ENCODE data around the gene MRPL55.

Gene MRPL55

DNA sequence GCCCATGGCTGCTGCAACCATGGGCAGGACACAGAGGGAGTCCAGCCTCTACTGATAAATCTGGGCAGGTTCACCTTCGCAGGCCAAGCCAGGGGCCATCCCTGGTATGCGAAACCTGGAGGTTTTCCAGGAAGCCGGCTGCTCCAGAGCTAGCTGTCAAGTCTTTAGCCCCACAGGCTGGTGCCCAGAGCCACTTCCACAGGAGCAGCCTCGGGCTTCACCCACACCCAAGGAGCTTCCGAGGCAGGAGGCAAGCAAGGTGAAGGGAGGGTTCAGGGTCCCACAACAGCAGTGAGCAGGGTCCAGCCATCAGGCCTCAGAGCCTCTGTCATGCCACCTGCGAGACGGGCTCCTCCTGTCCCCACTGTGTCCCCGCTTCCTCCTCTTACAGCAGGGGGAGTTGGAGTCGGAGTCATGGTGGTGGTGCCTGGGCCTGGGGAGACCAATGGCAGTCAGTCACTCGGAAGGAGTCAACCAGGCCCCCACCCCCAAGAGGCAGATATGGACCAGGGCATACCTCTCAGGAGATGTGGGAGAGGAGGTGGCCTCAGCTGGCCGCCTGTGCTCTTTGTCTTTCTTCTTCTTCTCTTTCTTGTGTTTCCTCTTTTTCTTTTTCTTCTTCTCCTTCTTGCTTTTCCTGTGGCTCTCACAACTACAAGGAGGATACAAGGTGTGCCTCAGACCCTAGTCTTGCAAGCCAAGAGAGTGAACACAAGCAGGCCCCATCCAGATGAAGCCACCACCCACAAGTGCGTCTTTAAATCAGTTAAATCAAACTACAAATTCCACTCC, 8.1 kb downstream of the MRPL55 start:
- no peak for DNase-seq

GRCh38 chr1:228099331-228099732, 9.8 kb downstream of the MRPL55 start:
- DNase-seq = no peak

DNA sequence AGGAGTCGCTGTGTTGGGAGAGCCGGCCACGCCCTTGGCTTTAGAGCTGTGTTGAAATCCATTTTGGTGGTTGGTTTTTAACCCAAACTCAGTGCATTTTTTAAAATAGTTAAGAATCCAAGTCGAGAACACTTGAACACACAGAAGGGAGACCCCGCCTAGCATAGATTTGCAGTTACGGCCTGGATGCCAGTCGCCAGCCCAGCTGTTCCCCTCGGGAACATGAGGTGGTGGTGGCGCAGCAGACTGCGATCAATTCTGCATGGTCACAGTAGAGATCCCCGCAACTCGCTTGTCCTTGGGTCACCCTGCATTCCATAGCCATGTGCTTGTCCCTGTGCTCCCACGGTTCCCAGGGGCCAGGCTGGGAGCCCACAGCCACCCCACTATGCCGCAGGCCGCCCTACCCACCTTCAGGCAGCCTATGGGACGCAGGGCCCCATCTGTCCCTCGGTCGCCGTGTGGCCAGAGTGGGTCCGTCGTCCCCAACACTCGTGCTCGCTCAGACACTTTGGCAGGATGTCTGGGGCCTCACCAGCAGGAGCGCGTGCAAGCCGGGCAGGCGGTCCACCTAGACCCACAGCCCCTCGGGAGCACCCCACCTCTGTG, 10.7 kb downstream of the MRPL55 start:
- no peak for DNase-seq

GRCh38 chr1:228097333-228098081, 11.6 kb downstream of the MRPL55 start:
- DNase-seq = no peak

DNA sequence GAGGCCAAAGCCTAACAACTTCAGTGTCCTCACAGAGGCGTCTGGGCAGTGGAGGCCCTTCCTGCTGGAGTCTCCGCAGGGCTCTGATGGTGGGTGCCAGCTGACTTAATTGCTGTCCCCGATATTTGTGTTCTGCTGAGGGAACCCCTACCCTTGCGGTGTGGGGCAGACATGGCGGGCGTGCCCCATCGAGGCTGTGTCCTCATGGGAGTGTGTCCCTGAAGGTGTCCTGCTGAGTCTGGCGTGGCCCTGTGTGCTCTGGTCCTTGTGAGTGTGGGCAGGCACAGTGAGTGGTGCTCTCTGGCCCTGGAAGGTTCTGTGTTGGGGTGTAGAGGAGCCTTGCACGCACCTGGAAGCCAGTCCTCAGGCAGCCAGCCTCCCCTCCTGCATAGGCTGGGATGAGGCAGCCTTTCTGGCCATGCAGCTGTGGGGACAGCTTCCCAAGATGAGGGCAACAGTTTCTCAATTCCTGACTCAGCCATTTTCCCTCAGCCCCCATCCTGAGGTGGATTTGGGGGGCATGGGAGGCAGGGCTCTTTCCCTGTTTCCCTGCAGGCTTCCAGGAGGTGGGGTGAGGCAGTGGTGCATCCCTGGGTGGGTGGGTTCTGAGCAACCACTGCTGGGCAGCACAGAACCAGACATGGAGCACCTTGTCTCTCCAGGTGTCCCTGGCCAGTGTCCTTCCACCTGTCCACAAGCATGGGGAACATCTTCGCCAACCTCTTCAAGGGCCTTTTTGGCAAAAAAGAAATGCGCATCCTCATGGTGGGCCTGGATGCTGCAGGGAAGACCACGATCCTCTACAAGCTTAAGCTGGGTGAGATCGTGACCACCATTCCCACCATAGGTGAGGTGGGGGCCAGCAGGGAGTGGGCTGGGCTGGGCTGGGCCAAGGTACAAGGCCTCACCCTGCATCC, 12.4 kb downstream of the MRPL55 start:
- no peak for DNase-seq

- no peak for DNase-seq
Observed at GRCh38 chr1:228095938-228096337, 13.2 kb downstream of the MRPL55 start.

GRCh38 chr1:228095161-228095560, 13.9 kb downstream of the MRPL55 start:
- no peak for DNase-seq

GRCh38 chr1:228094432-228095016, 14.6 kb downstream of the MRPL55 start:
- no peak for DNase-seq

DNA sequence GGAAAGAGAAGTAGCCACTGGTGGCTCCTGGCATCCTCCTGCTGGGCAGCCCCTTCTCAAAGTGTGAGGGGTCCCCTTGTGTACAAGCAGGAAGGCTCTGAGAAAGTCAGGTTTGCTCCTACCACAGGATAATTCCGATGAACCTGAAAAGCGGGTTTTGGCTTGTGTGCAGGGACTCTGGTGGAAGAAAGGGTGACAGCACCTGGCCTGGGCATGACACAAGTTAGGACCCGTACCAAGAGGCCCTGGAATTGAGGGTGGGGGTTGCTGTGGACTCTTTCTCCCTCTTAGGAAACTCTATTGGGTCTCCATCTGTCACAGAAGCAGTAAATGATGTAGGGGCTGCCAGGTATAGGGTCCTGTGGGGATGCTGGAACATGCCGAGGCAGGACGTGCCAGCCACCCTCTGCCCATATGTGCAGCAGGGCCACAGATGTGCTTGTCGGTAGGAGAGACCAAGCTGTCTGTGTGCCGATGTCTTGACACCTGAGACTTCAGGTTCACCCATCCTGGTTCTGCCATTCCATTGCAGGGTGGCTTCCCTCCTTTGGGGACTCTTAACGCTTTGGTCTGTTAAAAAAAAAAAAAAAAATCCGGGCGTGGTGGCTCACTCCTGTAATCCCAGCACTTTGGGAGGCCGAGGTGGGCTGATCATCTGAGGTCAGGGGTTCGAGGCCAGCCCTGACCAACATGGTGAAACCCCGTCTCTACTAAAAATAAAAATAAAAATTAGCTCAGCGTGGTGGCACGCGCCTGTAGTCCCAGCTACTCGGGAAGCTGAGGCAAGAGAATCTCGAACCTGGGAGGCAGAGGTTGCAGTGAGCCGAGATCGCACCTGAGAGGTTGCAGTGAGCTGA, 15.8 kb downstream of the MRPL55 start:
- DNase-seq = no peak

DNA sequence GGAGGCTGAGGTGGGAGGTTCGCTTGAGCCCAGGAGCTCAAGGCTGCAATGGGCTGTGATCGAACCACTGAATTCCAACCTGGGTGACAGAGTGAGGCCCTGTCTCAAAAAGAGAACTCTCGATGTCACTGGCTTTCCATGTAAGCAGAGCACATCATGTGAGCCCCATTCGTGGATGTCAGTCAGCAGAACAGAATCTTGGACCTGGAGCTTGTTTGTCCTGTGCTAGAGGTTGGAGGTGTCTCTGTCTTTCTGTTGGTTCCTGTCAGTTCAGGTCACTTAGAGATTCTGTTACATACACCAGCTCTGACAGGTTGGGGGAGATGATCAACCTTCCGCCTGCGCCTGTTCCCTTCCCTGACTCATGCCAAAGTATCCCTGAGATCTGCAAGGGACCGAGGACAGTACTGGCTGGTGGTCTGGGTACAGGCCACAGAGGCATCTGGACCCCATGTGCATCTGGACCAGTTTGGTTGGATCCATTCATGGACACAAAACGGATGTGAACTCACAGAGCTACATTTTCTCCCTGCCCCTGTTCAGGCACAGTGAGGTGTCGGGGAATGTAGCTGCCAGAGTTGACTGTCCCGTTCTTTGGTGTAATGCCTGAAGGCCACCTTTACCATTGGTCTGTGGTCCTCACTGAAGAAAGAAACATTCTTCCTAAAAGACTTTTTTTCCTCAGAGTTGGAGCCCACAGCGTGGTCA, 16.6 kb downstream of the MRPL55 start:
- DNase-seq = no peak

DNA sequence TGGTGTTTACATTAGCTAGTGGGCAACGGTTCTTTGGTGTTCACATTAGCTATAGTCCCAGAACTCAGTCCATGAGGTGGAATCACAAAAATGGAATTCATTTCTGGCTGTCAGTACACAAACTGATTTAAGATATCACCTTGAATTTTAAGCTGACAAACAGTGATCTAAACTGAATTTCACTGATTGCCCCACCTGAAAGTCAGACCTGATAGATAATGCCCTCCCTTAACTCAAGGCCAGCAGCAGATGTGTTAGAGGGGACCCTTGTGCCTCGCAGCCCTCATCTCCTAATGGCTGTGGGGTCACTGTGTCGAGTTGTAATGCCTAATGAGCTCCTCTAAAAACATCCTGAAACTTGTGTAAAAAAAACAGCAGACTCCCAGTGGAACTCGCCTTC, 18.0 kb downstream of the MRPL55 start:
- no peak for DNase-seq

DNA sequence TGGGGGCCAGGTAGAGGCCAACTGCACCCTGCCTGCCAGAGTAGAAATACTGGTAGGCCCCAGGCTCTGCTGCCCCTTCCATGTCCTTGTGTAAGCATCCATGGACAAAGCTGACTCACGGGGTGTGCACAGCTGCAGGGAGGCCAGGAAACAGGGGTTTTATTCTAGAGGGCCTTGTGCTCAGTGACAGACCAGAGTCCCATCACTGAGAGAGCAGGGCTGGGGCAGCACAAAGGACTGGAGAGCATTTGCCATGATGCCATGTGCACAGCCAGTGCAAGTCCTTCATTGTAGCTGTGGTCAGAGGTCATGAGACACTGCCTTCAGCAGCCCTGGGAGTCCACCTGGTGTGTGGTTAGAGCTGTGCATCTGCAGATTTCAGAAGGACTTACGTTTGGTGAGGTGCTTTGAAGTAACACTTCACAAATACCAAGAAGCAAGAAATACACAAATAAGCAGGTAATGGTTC, 18.5 kb downstream of the MRPL55 start:
- no peak for DNase-seq

DNA sequence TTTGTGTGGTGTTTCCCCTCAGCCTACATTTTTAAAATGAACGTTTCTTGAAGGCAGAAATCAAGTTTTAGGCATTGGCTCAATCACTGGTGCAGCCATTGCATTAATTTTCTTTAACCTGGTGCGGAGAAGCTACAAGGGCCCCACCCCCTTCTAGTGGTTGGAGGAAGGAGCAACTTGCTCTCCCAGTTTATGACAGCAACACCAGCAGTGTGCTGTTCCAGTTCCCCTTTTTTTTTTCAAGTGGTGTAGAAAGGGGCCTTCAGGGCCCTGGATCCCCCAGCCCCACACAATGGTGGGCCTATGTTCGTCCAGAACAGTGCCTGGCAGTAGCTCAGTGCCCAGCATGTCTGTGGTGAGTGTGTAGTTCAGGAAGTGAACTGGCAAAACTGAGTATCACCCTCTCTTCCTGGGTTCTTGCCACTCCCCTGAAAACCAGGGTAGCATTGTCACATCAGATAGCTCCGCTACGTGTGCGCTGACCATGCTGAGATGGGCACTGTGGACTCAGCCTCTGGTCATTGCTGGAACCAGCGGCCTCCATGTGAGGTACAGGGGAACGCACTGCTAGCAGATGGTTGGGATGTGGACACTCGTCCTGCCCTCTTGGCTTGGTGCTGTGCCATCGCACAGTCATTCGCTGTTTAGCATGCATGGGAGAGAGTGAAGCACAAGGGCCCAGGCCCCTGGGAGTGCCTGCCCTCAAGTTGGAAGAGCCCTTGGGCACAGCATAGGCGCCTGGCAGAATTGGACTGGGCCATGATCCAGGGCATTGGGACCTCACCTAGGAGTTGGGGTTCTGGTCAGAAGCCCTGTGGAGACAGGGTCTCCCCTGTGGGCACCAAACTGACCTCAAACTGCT, 19.3 kb downstream of the MRPL55 start:
- DNase-seq = no peak

DNA sequence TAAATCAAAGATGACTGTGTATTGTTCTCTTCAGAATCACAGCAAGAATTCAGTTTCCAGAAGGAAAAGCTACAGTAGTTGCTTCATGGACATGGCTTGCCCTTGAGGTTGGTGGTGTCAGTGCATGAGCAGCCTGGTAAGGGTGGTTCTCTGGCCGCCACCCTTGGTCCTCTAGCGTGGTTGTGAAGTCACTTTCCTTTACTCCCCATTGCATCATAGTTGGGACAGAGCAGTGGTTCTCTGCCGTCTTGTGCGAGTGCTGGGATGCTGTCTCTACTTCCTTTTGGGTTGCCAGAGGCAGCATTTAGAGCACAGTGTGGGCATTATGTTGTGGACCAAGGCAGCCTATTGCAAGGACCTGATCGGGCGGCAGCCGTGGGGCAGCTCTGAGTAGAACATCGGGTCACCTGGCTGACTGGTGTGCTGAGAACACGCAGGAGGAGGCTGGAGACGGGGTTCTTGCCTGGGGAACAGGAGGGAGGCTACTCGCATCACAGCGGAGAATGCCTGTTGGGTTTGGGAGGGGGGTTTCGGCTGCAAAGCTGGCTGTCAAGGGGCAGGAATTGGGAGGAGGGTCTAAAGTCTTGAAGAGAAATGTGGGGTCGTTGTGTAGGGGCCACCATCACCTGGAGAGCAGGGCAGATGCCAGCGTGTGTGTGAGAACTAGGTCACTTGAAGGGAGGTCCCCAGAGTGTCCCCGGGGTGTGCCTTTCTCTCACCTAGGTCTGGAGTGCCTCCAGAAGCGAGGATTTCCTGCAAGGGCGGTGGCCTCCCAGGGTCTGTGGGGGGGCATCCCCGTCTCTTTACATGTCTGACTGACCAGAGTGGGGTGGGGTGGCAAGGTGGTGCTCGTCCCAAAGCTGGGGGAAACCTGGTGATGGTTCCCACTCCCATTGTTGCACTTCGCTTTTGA, 20.3 kb downstream of the MRPL55 start:
- no peak for DNase-seq

DNA sequence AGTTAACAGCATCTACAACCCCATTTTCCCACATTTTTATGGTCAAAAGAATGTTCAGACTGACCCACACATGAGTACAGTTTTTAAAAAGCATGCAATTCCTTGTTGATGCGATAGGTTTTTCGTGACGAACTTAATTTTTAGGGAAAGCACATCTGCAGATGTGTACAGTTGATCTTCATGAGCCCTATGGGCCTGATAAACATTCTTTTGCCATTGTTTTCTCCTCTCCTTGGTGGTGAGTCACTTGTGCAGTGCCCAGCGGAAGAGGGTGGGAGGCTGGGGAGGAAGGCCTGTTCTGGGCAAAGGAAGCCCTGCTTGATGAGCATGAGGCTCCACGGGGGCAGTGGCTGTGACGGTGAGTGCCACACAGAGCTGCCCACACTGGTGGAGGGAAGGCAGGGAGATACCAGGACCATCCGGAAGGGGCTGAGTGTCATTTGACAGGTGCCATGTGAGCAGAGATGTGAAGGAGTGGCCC, 21.3 kb downstream of the MRPL55 start:
- no peak for DNase-seq

DNA sequence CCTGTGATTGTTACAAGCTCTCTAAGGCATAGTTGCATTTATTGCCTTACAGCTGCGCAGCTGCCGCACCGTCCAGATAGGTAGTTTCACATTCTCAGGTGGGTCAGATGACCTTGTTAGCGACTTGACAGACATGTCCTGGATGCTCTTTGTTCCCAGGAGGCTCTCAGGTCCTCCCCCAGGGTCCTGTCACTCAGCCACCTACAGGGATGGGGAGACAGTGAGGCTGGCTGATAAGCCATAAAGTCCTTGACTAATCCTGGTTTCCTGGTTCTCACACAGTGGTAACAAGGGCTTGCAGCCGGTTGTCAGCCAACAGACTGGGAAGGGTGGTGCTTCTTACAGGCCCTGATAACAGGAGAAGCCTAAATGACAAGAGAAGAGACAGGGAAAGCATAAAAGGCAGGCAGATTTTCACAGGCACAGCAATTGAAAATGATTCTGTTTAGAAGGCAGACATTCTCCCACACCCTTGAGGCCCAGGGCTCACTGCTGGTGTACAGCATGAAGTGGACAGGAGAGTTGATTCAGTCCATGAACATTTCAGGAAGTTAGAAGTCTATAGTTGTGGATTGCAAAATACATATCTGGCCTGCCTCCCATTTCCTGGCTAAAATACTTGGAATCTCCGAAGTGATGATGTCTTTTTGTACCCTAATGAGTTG, 23.7 kb downstream of the MRPL55 start:
- DNase-seq = no peak

- DNase-seq = no peak
Observed at GRCh38 chr1:228084797-228085196, 24.3 kb downstream of the MRPL55 start.

DNA sequence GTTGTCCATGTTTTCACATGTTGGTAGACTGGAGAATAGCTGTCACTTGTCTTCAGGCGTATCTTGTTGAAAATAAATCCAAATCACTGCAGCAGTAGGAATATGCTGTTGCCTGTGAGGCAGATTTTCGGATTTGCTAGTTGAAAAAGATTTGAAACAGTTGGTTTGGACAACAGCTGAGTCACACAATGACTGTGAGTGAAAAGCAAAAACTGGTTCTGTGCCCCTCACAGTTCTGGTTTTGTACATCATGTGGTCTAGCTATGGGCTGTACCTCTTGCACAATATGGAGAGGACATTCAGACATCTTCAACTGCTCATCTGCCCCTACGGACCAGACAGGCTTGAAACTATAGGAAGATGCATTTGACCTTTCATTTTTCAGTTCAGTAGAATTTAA, 24.8 kb downstream of the MRPL55 start:
- no peak for DNase-seq

Measured in NCI-H69 (cell line).